AG04449 (cell line): ENCODE results near the gene OXT.
A peak's percentile ranks its signal among the peaks of the same experiment; 100 is the strongest.

Experiments
- CTCF ChIA-PET: fragments of 350-600 bp; formaldehyde crosslinking; extraction: SDS; loops from one replicate; lab custom pipeline; 2021; ENCODE audit warnings: antibody characterized with exemption; lab: Yijun Ruan, JAX
- POLR2A ChIA-PET: fragments of 400-600, 350-600 bp; formaldehyde crosslinking; extraction: SDS; loops from one replicate; lab custom pipeline; 2020; ENCODE audit warnings: antibody characterized with exemption, inconsistent platforms; lab: Yijun Ruan, JAX
- DNase-seq: peaks from one replicate; pipeline ENCODE4 v3.0.0-alpha.2; 2010; ENCODE audit warnings: low read depth, low spot score
- H3K4me3 ChIP-seq: 2 replicates; pipeline ENCODE4 v1.5.1; 2011; ENCODE audit warnings: low read depth, mild to moderate bottlenecking, control low read depth, low read length
- CTCF ChIP-seq: IDR thresholded peaks from one replicate; pipeline ENCODE4 v1.5.1; 2011; ENCODE audit warnings: mild to moderate bottlenecking, moderate library complexity, low read length, control low read depth, inconsistent platforms; ENCODE audit not compliant: insufficient read depth; ENCODE audit errors: missing control alignments

OXT gene

DNA sequence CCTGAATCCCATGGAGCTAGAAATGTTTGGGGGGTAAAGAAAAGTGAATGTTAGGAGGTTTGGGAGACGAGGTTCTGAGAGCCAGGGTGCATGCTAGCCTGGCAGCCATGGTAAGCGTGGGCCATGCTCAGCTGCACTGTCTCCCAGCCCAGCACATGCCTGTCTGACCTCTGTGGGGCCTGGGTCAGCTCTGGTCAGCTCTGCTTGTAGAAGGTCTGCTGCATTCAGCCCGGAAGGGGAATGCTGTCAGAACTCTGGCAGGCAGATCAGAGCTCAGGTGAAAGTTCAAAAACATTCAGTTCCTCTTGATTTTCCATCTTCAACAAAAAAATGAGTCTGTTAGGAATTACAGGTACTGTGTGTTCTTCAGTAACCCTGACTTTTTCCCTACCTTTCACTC is 33.8 kb upstream of the OXT start:
- ChIA-PET POLR2A (no interaction called here), CTCF (no interaction called here)
- H3K4me3 ChIP-seq: no peak overlapping the region
- DNase-seq: no peak
- no peak for TF ChIP-seq CTCF

DNA sequence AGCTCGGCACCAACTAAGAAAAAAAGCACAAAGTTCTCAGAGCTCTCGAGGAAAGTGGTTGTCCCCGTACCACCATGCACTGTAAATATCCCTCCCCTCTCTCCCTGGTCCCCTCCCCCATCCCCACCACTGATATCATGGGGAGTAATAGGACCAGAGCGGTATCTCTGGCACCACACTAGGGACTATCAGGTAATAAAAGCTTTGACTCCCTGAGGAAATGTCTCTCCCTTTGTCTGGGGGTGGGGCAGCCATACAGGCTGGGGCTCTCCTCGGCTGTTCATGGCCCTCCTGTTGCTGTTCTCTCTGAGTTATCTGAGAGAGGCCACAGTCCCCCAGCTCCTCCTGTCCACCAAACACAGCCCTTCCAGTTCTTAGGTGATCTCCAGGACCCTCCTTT is 33.0 kb upstream of the OXT start:
- POLR2A ChIA-PET: no interaction called here
- CTCF ChIA-PET: interaction anchor here (0.7 to 1.6 kb wide), 2 partner anchors 15 to 49 kb away, joined by 3 to 8 read pairs; no protein-coding TSS in a partner anchor

GRCh38 chr20:3039426-3039825 is 32.0 kb upstream of the OXT start:
- POLR2A ChIA-PET: no interaction called here
- CTCF ChIA-PET: interaction anchor here (0.7 to 1.6 kb wide), 3 partner anchors 9 to 72 kb away, joined by 3 to 8 read pairs (median 3); no protein-coding TSS in a partner anchor

More for the DNA sequence above, 33.0 kb upstream of the OXT start:
- no peak overlapping the region for H3K4me3 ChIP-seq
- no peak for DNase-seq
- no peak for TF ChIP-seq CTCF

GRCh38 chr20:3040086-3040485 is 31.3 kb upstream of the OXT start:
- DNase-seq: no peak
- no peak overlapping the region for H3K4me3 ChIP-seq
- POLR2A ChIA-PET: no interaction called here
- TF ChIP-seq CTCF: no peak
- CTCF ChIA-PET: interaction anchor here (1.1 kb wide), 1 partner anchor 10 kb away, joined by 3 read pairs; no protein-coding TSS in a partner anchor

More at GRCh38 chr20:3039426-3039825, 32.0 kb upstream of the OXT start:
- no peak overlapping the region for H3K4me3 ChIP-seq
- TF ChIP-seq CTCF: no peak
- DNase-seq: no peak

GRCh38 chr20:3041854-3042409 is 29.5 kb upstream of the OXT start:
- ChIA-PET CTCF (interaction anchor here (1.8 kb wide), 1 partner anchor 11 kb away, joined by 4 read pairs; no protein-coding TSS in a partner anchor), POLR2A (no interaction called here)
- no peak for TF ChIP-seq CTCF
- H3K4me3 ChIP-seq: peak overlapping the region; percentile 15; the same call in 1 of the 2 replicates
- no peak for DNase-seq

DNA sequence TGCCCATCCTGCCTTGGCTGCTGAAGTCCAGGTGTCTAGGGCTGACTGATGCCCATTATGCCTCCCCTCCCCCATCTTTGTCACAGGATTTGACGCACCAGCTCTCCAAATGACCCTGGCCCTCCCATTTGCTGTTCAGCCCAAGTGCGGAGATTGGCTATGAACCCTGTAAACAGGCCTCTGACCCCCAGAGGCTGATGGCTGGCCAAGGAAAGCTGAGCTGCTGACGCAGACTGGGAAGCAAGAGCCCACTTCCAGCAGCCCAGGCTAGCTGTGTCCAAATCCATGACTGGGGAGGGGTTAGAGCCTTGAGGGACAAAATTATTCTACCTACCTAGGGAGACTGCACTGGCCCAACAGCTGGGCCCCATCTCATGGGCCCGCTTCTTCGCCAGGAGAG is 28.8 kb upstream of the OXT start:
- TF ChIP-seq CTCF: no peak
- no peak for DNase-seq
- ChIA-PET CTCF (interaction anchor here (1.6 to 2.4 kb wide), 2 partner anchors 11 to 72 kb away, joined by 4 to 9 read pairs; no protein-coding TSS in a partner anchor), POLR2A (interaction anchor here (0.6 kb wide), 1 partner anchor 102 kb away, joined by 3 read pairs; no protein-coding TSS in a partner anchor)
- H3K4me3 ChIP-seq: no peak overlapping the region
